ENCODE measurements around the gene IMMP2L. TPM values are rescaled to one million over a fixed set of nuclear protein-coding genes. Genes with fewer than 3 reads are reported as not detected.
A peak's percentile ranks its signal among the peaks of the same experiment; 100 is the strongest.

The IMMP2L gene
- total RNA-seq, 6 experiments from 2014 or later: 14.2 to 25.3 (median 19.7) TPM

GRCh38 chr7:110909117-110909516 lies 653.2 kb downstream of the IMMP2L start:
- H3K4me3 ChIP-seq: no peak overlapping the region
- no peaks in the 10 kb centered on the region for H3K36me3 ChIP-seq
- 23% methylated on average over 3 of the region's 3 CpGs for WGBS (ENCODE audit: insufficient coverage, low coverage, low lambda C conversion rate, missing lambda C conversion rate)
- intact Hi-C loops (cut with DNase I): no loop called here
- peak; percentile 81 to 96 (median 93) for ATAC-seq
- H3K4me1 ChIP-seq: peaks cover 0 to 6% (median 0%) of the 10 kb centered on the region in 4 donors
- H3K27ac ChIP-seq: no peak overlapping the region
- DNase-seq: no peak
- no peaks in the 10 kb centered on the region for H3K27me3 ChIP-seq
- no peaks in the 10 kb centered on the region for H3K9me3 ChIP-seq
- TF ChIP-seq CTCF (IDR thresholded peaks at IDR 0.05) (no peak), POLR2A (IDR thresholded peaks at IDR 0.05) (no peak)

DNA sequence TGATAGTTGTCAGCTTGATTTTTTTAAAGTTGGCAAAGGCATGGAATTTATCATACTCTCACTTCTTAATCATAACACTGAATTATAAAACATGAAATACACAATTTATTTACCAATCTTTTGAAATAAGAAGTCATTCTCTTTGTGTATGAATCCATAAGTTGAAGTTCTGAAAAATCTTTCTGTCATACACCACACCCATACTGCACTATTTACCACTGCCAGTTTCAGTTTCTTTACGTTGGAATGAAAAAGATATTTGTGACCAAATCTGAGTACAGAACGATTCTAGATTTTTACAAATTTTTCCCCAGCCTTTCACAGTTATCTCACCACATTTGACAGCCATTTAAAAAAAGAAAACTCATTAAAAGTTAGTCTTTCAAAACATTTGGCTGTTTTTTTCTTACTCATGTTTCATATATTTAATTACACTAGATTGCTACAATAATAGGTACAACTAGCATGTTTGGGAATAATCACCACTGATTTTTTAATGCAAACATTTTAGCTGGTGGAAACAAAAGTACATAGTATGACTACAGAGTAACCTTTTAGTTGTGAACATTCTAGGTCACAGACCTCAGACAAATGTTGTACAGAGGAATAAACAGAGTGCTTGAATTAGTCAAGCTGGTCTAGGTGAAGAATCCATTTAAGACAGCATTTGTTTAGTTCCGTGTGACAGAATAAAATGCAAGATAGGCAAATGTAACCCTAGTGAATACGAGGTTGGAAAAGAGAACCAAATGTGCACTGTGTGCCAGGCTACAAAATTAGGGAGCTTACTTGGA lies 656.3 kb downstream of the IMMP2L start:
- no peak for TF ChIP-seq CTCF (IDR thresholded peaks at IDR 0.05)
- no peak for TF ChIP-seq POLR2A (IDR thresholded peaks at IDR 0.05)
- no peaks in the 10 kb centered on the region for H3K9me3 ChIP-seq
- 79% methylated on average over 4 of the region's 4 CpGs for WGBS (ENCODE audit: insufficient coverage, low coverage, low lambda C conversion rate, missing lambda C conversion rate)
- DNase-seq: no peak
- no peaks in the 10 kb centered on the region for H3K27me3 ChIP-seq
- peaks cover 0 to 6% (median 0%) of the 10 kb centered on the region in 4 donors for H3K4me1 ChIP-seq
- no peak overlapping the region for H3K4me3 ChIP-seq
- ATAC-seq: no peak
- H3K36me3 ChIP-seq: no peaks in the 10 kb centered on the region
- H3K27ac ChIP-seq: no peak overlapping the region
- intact Hi-C loops (cut with DNase I): no loop called here

GRCh38 chr7:110898516-110898915 lies 663.8 kb downstream of the IMMP2L start:
- DNase-seq (no peak), ATAC-seq (no peak)
- Histone ChIP-seq H3K36me3 (no peaks in the 10 kb centered on the region), H3K4me1 (no peaks in the 10 kb centered on the region), H3K4me3 (no peak overlapping the region), H3K27me3 (no peaks in the 10 kb centered on the region), H3K9me3 (no peaks in the 10 kb centered on the region), H3K27ac (no peak overlapping the region)
- intact Hi-C loops (cut with DNase I): no loop called here
- no peak for TF ChIP-seq POLR2A (IDR thresholded peaks at IDR 0.05)
- TF ChIP-seq CTCF (IDR thresholded peaks at IDR 0.05): no peak

GRCh38 chr7:110897538-110897937 lies 664.8 kb downstream of the IMMP2L start:
- TF ChIP-seq CTCF (IDR thresholded peaks at IDR 0.05) (no peak), POLR2A (IDR thresholded peaks at IDR 0.05) (no peak)
- Histone ChIP-seq H3K27me3 (no peaks in the 10 kb centered on the region), H3K4me1 (no peaks in the 10 kb centered on the region), H3K36me3 (no peaks in the 10 kb centered on the region), H3K4me3 (no peak overlapping the region), H3K27ac (no peak overlapping the region), H3K9me3 (no peaks in the 10 kb centered on the region)
- WGBS (ENCODE audit: insufficient coverage, low coverage, low lambda C conversion rate, missing lambda C conversion rate): 76% methylated on average over 1 of the region's 1 CpG
- ATAC-seq (no peak), DNase-seq (no peak)
- intact Hi-C loops (cut with DNase I): no loop called here

All from right lobe of liver (tissue), 6 donors.